Pancreas (tissue), 10 donors: ENCODE measurements around the gene FBXO39. TPM values are rescaled to one million over a fixed set of nuclear protein-coding genes. Genes with fewer than 3 reads are reported as not detected.

Experiments
- ATAC-seq, 4 donors: fragments of 200-7000 bp; cut with Tn5 transposase; one replicate each; pipeline versions ENCODE4 v1.8.0 to v1.9.1; 2020; ENCODE audit warnings: mild to moderate bottlenecking in 4 of 4, moderate library complexity in 4 of 4
- DNase-seq, 6 donors: peaks; one replicate each; pipeline ENCODE4 v3.0.0-alpha.2; 2020
- FAIRE-seq: peaks from 2 replicates; lab custom pipeline; 2012; peaks lifted over from hg19 to GRCh38; lab: Jason Lieb, UNC
- H3K27ac ChIP-seq, 4 donors: fragments of 200-600 bp; sonication (generic); 1 replicate in 3 of 4; 2 replicates in 1 of 4; pipeline versions ENCODE4 v1.5.0 to v1.8.0; 2020
- H3K27me3 ChIP-seq, 4 donors: fragments of 200-600 bp; one replicate each; pipeline ENCODE4 v1.8.0; 2021
- H3K36me3 ChIP-seq, 3 donors: fragments of 200-600 bp; sonication (generic) in 1 of 3; one replicate each; pipeline versions ENCODE4 v1.5.0 to v1.8.0; 2020 to 2021
- H3K4me1 ChIP-seq, 3 donors: fragments of 200-600 bp; one replicate each; pipeline ENCODE4 v1.8.0; 2021
- H3K4me3 ChIP-seq, 4 donors: fragments of 200-600 bp; sonication (generic) in 2 of 4; one replicate each; pipeline versions ENCODE4 v1.5.0 to v1.8.0; 2020 to 2021
- H3K9me3 ChIP-seq, 4 donors: fragments of 200-600 bp; one replicate each; pipeline ENCODE4 v1.8.0; 2021
- WGBS, 2 donors: extraction: QIAGEN DNeasy Blood & Tissue Kit; methylation state at CpG; one replicate each; pipeline ENCODE4 v1.1.7; 2013; 5-methylcytosine and 5-hydroxymethylcytosine counted together
- intact Hi-C, 3 donors: fragments of 100-400 bp; cut with DNase I; formaldehyde crosslinking; loops; one replicate each; pipeline versions ENCODE4 v1.11.1 to v1.14.2; 2022
- polyA plus RNA-seq, 2 donors: library from polyadenylated mRNA; stranded (reverse); fragments of 200-250 nt; gene quantifications; one replicate each; pipeline ENCODE4 v1.2.3, GENCODE V29; 2013
- total RNA-seq, 6 donors: library from RNA; stranded (reverse); fragmentation: NEBNext Ultra II Directional in 4 of 6; extraction: Animal tissue kit (Norgen Biotek cat#: 25700) in 4 of 6; gene quantifications; one replicate each; pipeline versions ENCODE4 v1.2.1 to v1.2.4, GENCODE V29; 2021 to 2023
- TF ChIP-seq, protein P1 (sequence below), 4 donors: fragments of 200-600 bp; sonication (generic) in 3 of 4; IDR thresholded peaks; one replicate each; pipeline versions ENCODE4 v1.5.0 to v1.8.0; 2021; ENCODE audit warnings: antibody characterized with exemption in 4 of 4
- donor health status: healthy with polysubstance abuse.
- donor health status: DM: no; HTN: no; CAD: no; lungs with moderate emphysema.
- donor health status: DM: no; HTN: no; CAD: no.
- donor health status: control.
- donor health status: control.
- donor health status: Bipolar disorder and iron deficiency.
- donor health status: DM: yes; HTN: yes; CAD: no.
- donor health status: DM: no; HTN: no; CAD: no.
- donor health status: DM: no; HTN: no; CAD: no.
- donor health status: DM: yes; HTN: yes; CAD: no.

FBXO39 gene
- total and polyA plus RNA-seq, 8 donors = 0.21 to 0.28 TPM; not detected in 6

- no peak for FAIRE-seq
- TF ChIP-seq, protein P1, sequence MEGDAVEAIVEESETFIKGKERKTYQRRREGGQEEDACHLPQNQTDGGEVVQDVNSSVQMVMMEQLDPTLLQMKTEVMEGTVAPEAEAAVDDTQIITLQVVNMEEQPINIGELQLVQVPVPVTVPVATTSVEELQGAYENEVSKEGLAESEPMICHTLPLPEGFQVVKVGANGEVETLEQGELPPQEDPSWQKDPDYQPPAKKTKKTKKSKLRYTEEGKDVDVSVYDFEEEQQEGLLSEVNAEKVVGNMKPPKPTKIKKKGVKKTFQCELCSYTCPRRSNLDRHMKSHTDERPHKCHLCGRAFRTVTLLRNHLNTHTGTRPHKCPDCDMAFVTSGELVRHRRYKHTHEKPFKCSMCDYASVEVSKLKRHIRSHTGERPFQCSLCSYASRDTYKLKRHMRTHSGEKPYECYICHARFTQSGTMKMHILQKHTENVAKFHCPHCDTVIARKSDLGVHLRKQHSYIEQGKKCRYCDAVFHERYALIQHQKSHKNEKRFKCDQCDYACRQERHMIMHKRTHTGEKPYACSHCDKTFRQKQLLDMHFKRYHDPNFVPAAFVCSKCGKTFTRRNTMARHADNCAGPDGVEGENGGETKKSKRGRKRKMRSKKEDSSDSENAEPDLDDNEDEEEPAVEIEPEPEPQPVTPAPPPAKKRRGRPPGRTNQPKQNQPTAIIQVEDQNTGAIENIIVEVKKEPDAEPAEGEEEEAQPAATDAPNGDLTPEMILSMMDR (IDR thresholded peaks at IDR 0.05) = no peak
- peak overlapping the region in 2 of 4 donors; percentile 68 to 70 for H3K27ac ChIP-seq
- H3K36me3 ChIP-seq = no peaks in the 10 kb centered on the region
- H3K4me1 ChIP-seq = no peaks in the 10 kb centered on the region
- H3K4me3 ChIP-seq = no peak overlapping the region
- no peaks in the 10 kb centered on the region for H3K27me3 ChIP-seq
- ATAC-seq = peak in 3 of 4 donors; percentile 53 to 76 (median 71)
- intact Hi-C loops = no loop called here
- H3K9me3 ChIP-seq = no peaks in the 10 kb centered on the region
- WGBS, 2 donors = 49 to 51% methylated on average over 7 of the region's 7 CpGs
- DNase-seq = peak in 1 of 6 donors; percentile 38
Observed at GRCh38 chr17:6752068-6752909, 23.7 kb upstream of the FBXO39 start.

- no peaks in the 10 kb centered on the region for H3K4me1 ChIP-seq
- no peaks in the 10 kb centered on the region for H3K27me3 ChIP-seq
- peak overlapping the region in 2 of 4 donors; percentile 68 to 70 for H3K27ac ChIP-seq
- 28 to 39% methylated on average over 9 of the region's 9 CpGs for WGBS, 2 donors
- no peaks in the 10 kb centered on the region for H3K9me3 ChIP-seq
- TF ChIP-seq, protein P1 (IDR thresholded peaks at IDR 0.05) = no peak
- FAIRE-seq (no peak), DNase-seq (peak in 2 of 6 donors; percentile 8 to 23), ATAC-seq (peak in 3 of 4 donors; percentile 54 to 67 (median 61))
- no peaks in the 10 kb centered on the region for H3K36me3 ChIP-seq
- H3K4me3 ChIP-seq = no peak overlapping the region
- intact Hi-C loops = no loop called here
Observed at GRCh38 chr17:6753006-6753445, 23.0 kb upstream of the FBXO39 start.

- H3K4me1 ChIP-seq = no peaks in the 10 kb centered on the region
Observed at GRCh38 chr17:6753546-6753945, 22.5 kb upstream of the FBXO39 start.

GRCh38 chr17:6755281-6755680, 20.7 kb upstream of the FBXO39 start:
- ATAC-seq (peak in 1 of 4 donors; percentile 21), DNase-seq (no peak), FAIRE-seq (no peak)
- TF ChIP-seq, protein P1 (IDR thresholded peaks at IDR 0.05) = no peak
- intact Hi-C loops = no loop called here
- H3K4me1 ChIP-seq = no peaks in the 10 kb centered on the region
- WGBS, 2 donors = 74 to 88% methylated on average over 5 of the region's 5 CpGs
- peak overlapping the region in 2 of 4 donors; percentile 18 to 38 for H3K4me3 ChIP-seq
- no peaks in the 10 kb centered on the region for H3K9me3 ChIP-seq
- H3K27ac ChIP-seq = peak overlapping the region in 2 of 4 donors; percentile 38 to 44
- H3K36me3 ChIP-seq = no peaks in the 10 kb centered on the region
- H3K27me3 ChIP-seq = no peaks in the 10 kb centered on the region

More at GRCh38 chr17:6753546-6753945, 22.5 kb upstream of the FBXO39 start:
- no peaks in the 10 kb centered on the region for H3K36me3 ChIP-seq
- 58 to 69% methylated on average over 6 of the region's 6 CpGs for WGBS, 2 donors
- H3K27me3 ChIP-seq = no peaks in the 10 kb centered on the region
- H3K9me3 ChIP-seq = no peaks in the 10 kb centered on the region
- ATAC-seq (no peak), FAIRE-seq (no peak), DNase-seq (no peak)
- H3K4me3 ChIP-seq = no peak overlapping the region
- H3K27ac ChIP-seq = peak overlapping the region in 2 of 4 donors; percentile 68 to 70
- TF ChIP-seq, protein P1 (IDR thresholded peaks at IDR 0.05) = no peak
- intact Hi-C loops = no loop called here
